CD14-positive monocyte (primary cell): Measurements from ENCODE around the gene IL3. TPM values are rescaled to one million over a fixed set of nuclear protein-coding genes. Genes with fewer than 3 reads are reported as not detected.

Source experiments
- DNase-seq, 3 donors: peaks; one replicate each; pipeline ENCODE4 v3.0.0-alpha.2; 2011 to 2022
- H2AFZ ChIP-seq: 2 replicates; pipeline ENCODE4 v1.6.0; 2012; ENCODE audit warnings: mild to moderate bottlenecking, low read depth, low read length, inconsistent platforms; ENCODE audit not compliant: insufficient read depth, poor library complexity, severe bottlenecking
- H3K27ac ChIP-seq, 2 donors: 1 replicate in 1 of 2; 2 replicates in 1 of 2; pipeline ENCODE4 v1.5.1; 2012 to 2013; ENCODE audit warnings: low read length in 2 of 2, control low read depth in 1 of 2, inconsistent platforms in 1 of 2, low read depth in 1 of 2, mild to moderate bottlenecking in 1 of 2
- H3K27me3 ChIP-seq, 2 donors: one replicate each; pipeline versions ENCODE4 v1.6.0 to v1.6.1; 2011 to 2013; ENCODE audit warnings: low read length in 2 of 2; ENCODE audit not compliant: control insufficient read depth in 2 of 2, insufficient read depth in 2 of 2
- H3K36me3 ChIP-seq, 2 donors: replicated peaks in 1 of 2; 1 replicate in 1 of 2; 2 replicates in 1 of 2; pipeline versions ENCODE4 v1.5.1 to v1.6.1; 2012 to 2013; ENCODE audit warnings: low read length in 2 of 2, control low read depth in 1 of 2, inconsistent platforms in 1 of 2, mild to moderate bottlenecking in 1 of 2; ENCODE audit not compliant: insufficient read depth in 2 of 2, control insufficient read depth in 1 of 2
- H3K4me1 ChIP-seq, 2 donors: 1 replicate in 1 of 2; 2 replicates in 1 of 2; pipeline versions ENCODE4 v1.5.1 to v1.6.1; 2012 to 2013; ENCODE audit warnings: low read length in 2 of 2, control low read depth in 1 of 2, inconsistent platforms in 1 of 2, mild to moderate bottlenecking in 1 of 2, moderate library complexity in 1 of 2; ENCODE audit not compliant: insufficient read depth in 2 of 2, control insufficient read depth in 1 of 2
- H3K4me2 ChIP-seq: replicated peaks from 2 replicates; pipeline ENCODE3; 2012; ENCODE audit warnings: low read length, moderate library complexity, mild to moderate bottlenecking; ENCODE audit not compliant: poor library complexity, severe bottlenecking; ENCODE audit errors: extremely low read depth
- H3K4me3 ChIP-seq, 3 experiments: fragments of 200-600 bp in 1 of 3; sonication (generic) in 1 of 3; replicated peaks in 1 of 3; 1 replicate in 2 of 3; 2 replicates in 1 of 3; pipeline ENCODE4 v1.5.1; 2011 to 2013; ENCODE audit warnings: low read length in 3 of 3, mild to moderate bottlenecking in 3 of 3, control low read depth in 2 of 3, low read depth in 2 of 3, inconsistent platforms in 1 of 3, moderate library complexity in 1 of 3
- H3K79me2 ChIP-seq: 2 replicates; pipeline ENCODE4 v1.6.0; 2012; ENCODE audit warnings: mild to moderate bottlenecking, control low read depth, inconsistent platforms, low read length, moderate library complexity; ENCODE audit not compliant: insufficient read depth
- H3K9ac ChIP-seq: 2 replicates; pipeline ENCODE4 v1.6.0; 2017; ENCODE audit warnings: low read length, mild to moderate bottlenecking; ENCODE audit not compliant: insufficient read depth, poor library complexity, severe bottlenecking
- H3K9me3 ChIP-seq, 2 donors: replicated peaks in 1 of 2; 1 replicate in 1 of 2; 2 replicates in 1 of 2; pipeline versions ENCODE4 v1.5.1 to v1.6.1; 2012 to 2013; ENCODE audit warnings: low read length in 2 of 2, control low read depth in 1 of 2; ENCODE audit not compliant: control insufficient read depth in 1 of 2, insufficient read depth in 1 of 2
- H4K20me1 ChIP-seq: 2 replicates; pipeline ENCODE4 v1.6.0; 2012; ENCODE audit warnings: mild to moderate bottlenecking, low read length, control low read depth, moderate library complexity; ENCODE audit not compliant: insufficient read depth
- H3K27ac Mint-ChIP-seq, 7 donors: one replicate each; pipeline ENCODE4 v1.8.0; 2020; ENCODE audit warnings: mild to moderate bottlenecking in 7 of 7, mixed read lengths in 7 of 7, moderate library complexity in 6 of 7, inconsistent platforms in 2 of 7
- H3K27me3 Mint-ChIP-seq, 3 donors: one replicate each; pipeline ENCODE4 v1.8.0; 2021 to 2022; ENCODE audit warnings: low read depth in 3 of 3, mild to moderate bottlenecking in 3 of 3, mixed read lengths in 3 of 3, moderate library complexity in 3 of 3, inconsistent platforms in 1 of 3
- H3K36me3 Mint-ChIP-seq, 2 donors: one replicate each; pipeline ENCODE4 v1.8.0; 2020; ENCODE audit warnings: mixed read lengths in 2 of 2, inconsistent platforms in 1 of 2, mild to moderate bottlenecking in 1 of 2
- H3K4me1 Mint-ChIP-seq: one replicate; pipeline ENCODE4 v1.8.0; 2020; ENCODE audit warnings: mild to moderate bottlenecking, mixed read lengths
- H3K4me3 Mint-ChIP-seq, 2 donors: one replicate each; pipeline ENCODE4 v1.8.0; 2020; ENCODE audit warnings: mild to moderate bottlenecking in 2 of 2, mixed read lengths in 2 of 2, moderate library complexity in 1 of 2
- H3K9me3 Mint-ChIP-seq, 7 donors: one replicate each; pipeline ENCODE4 v1.8.0; 2020 to 2022; ENCODE audit warnings: mixed read lengths in 7 of 7, mild to moderate bottlenecking in 6 of 7, moderate library complexity in 6 of 7, inconsistent platforms in 2 of 7
- CTCF ChIP-seq: fragments of 200-600 bp; IDR thresholded peaks from one replicate; pipeline ENCODE4 v1.8.0; 2022; ENCODE audit warnings: antibody characterized with exemption, mild to moderate bottlenecking
- WGBS: methylation state at CpG from one replicate; pipeline ENCODE4 v1.1.5; 2013; ENCODE audit warnings: missing lambda C conversion rate; ENCODE audit not compliant: insufficient coverage; 5-methylcytosine and 5-hydroxymethylcytosine counted together
- intact Hi-C, 2 donors: fragments of 100-400 bp; cut with micrococcal nuclease; formaldehyde crosslinking; loops; one replicate each; pipeline versions ENCODE4 v1.15.0 to v1.15.1; 2023
- polyA plus RNA-seq, 3 donors: library from polyadenylated mRNA; depleted of rRNA in 1 of 3; unstranded in 2 of 3; stranded (reverse) in 1 of 3; fragments of 300-500 nt in 2 of 3; fragments of >200 nt in 1 of 3; fragmentation: Illumina TruSeq in 2 of 3; gene quantifications; 1 replicate in 2 of 3; 2 replicates in 1 of 3; pipeline ENCODE4 v1.2.3, GENCODE V29; 2012 to 2021

The IL3 gene
- polyA plus RNA-seq, 3 donors, result not detected

GRCh38 chr5:132025403-132025971 is 35.0 kb upstream of the IL3 start:
- intact Hi-C loops, result no loop called here
- H3K9me3 ChIP-seq, result no peaks in the 10 kb centered on the region
- Mint-ChIP-seq H3K9me3 (peaks cover 0 to 5% (median 0%) of the 10 kb centered on the region in 7 donors), H3K36me3 (no peaks in the 10 kb centered on the region), H3K27ac (no peak overlapping the region), H3K4me3 (no peak overlapping the region), H3K4me1 (no peaks in the 10 kb centered on the region), H3K27me3 (peaks cover 3 to 9% (median 7%) of the 10 kb centered on the region in 3 donors)
- no peaks in the 10 kb centered on the region for H3K36me3 ChIP-seq
- H3K4me2 ChIP-seq, result no peak overlapping the region
- H3K4me3 ChIP-seq, result no peak overlapping the region
- WGBS, result 89% methylated on average over 7 of the region's 7 CpGs
- TF ChIP-seq CTCF, result no peak
- H3K79me2 ChIP-seq, result no peaks in the 10 kb centered on the region
- H2AFZ ChIP-seq, result no peak overlapping the region
- no peak overlapping the region for H3K27ac ChIP-seq
- no peak overlapping the region for H3K9ac ChIP-seq
- peaks cover 0 to 5% of the 10 kb centered on the region in 2 donors for H3K27me3 ChIP-seq
- H4K20me1 ChIP-seq, result no peaks in the 10 kb centered on the region
- H3K4me1 ChIP-seq, result no peaks in the 10 kb centered on the region
- no peak for DNase-seq

- no peaks in the 10 kb centered on the region for H3K36me3 Mint-ChIP-seq
- no peak for TF ChIP-seq CTCF
- 41% methylated on average over 3 of the region's 5 CpGs for WGBS
- no peak overlapping the region for H3K4me3 Mint-ChIP-seq
- Histone ChIP-seq H3K9ac (no peak overlapping the region), H3K4me1 (no peaks in the 10 kb centered on the region), H3K9me3 (no peaks in the 10 kb centered on the region), H3K27me3 (peaks cover 0 to 3% of the 10 kb centered on the region in 2 donors), H3K36me3 (no peaks in the 10 kb centered on the region), H3K4me3 (no peak overlapping the region), H3K27ac (no peak overlapping the region), H4K20me1 (no peaks in the 10 kb centered on the region), H2AFZ (no peak overlapping the region), H3K4me2 (no peak overlapping the region), H3K79me2 (no peaks in the 10 kb centered on the region)
- H3K4me1 Mint-ChIP-seq, result no peaks in the 10 kb centered on the region
- H3K9me3 Mint-ChIP-seq, result peaks cover 0 to 9% (median 0%) of the 10 kb centered on the region in 7 donors
- H3K27ac Mint-ChIP-seq, result no peak overlapping the region
- intact Hi-C loops, result no loop called here
- H3K27me3 Mint-ChIP-seq, result peaks cover 5 to 6% (median 5%) of the 10 kb centered on the region in 3 donors
- no peak for DNase-seq
These were observed 33.9 kb upstream of the IL3 start for GRCh38 chr5:132026516-132027008.
